GM12864 (cell line): ENCODE data around the gene RHEX.

Experiments
- DNase-seq: peaks from one replicate; pipeline ENCODE4 v3.0.0-alpha.2; 2011; ENCODE audit warnings: low read depth
- H3K4me3 ChIP-seq: 2 replicates; pipeline ENCODE4 v1.5.1; 2011; ENCODE audit warnings: mild to moderate bottlenecking, low read depth, low read length, control low read depth
- TF ChIP-seq, protein P1 (sequence below): IDR thresholded peaks from 2 replicates; pipeline ENCODE4 v1.5.1; 2011; ENCODE audit warnings: low read depth, mild to moderate bottlenecking, moderate library complexity, low read length, control low read depth, inconsistent platforms; ENCODE audit errors: missing control alignments

The RHEX gene

GRCh38 chr1:206080026-206080820 is 27.2 kb downstream of the RHEX start:
- no peak overlapping the region for H3K4me3 ChIP-seq
- no peak for DNase-seq
- TF ChIP-seq, protein P1, sequence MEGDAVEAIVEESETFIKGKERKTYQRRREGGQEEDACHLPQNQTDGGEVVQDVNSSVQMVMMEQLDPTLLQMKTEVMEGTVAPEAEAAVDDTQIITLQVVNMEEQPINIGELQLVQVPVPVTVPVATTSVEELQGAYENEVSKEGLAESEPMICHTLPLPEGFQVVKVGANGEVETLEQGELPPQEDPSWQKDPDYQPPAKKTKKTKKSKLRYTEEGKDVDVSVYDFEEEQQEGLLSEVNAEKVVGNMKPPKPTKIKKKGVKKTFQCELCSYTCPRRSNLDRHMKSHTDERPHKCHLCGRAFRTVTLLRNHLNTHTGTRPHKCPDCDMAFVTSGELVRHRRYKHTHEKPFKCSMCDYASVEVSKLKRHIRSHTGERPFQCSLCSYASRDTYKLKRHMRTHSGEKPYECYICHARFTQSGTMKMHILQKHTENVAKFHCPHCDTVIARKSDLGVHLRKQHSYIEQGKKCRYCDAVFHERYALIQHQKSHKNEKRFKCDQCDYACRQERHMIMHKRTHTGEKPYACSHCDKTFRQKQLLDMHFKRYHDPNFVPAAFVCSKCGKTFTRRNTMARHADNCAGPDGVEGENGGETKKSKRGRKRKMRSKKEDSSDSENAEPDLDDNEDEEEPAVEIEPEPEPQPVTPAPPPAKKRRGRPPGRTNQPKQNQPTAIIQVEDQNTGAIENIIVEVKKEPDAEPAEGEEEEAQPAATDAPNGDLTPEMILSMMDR = no peak

- TF ChIP-seq, protein P1 = no peak
- no peak overlapping the region for H3K4me3 ChIP-seq
- no peak for DNase-seq
Observed at GRCh38 chr1:206081856-206082255, 28.9 kb downstream of the RHEX start.

- TF ChIP-seq, protein P1 = no peak
- no peak for DNase-seq
- H3K4me3 ChIP-seq = no peak overlapping the region
Observed at GRCh38 chr1:206082831-206083695, 30.1 kb downstream of the RHEX start.

DNA sequence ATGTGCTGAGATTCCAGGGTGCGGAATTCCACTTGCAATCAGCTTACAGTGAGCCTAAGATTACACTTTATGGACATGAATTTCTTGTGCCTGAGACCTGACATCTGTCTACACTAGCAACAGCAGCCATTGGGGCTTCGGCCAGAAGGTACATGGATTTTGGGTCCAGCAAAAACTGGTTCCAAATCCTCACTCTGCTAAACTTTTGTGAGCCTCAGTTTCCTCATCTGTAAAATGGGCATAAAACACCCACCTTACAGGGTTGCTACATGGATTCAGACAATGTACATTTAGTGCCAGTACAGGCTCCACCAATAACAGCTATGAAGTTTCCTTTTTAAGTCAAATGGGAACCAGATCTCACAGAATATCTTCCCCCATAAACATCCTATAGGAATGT is 30.8 kb downstream of the RHEX start:
- no peak overlapping the region for H3K4me3 ChIP-seq
- no peak for DNase-seq
- TF ChIP-seq, protein P1 = no peak

- TF ChIP-seq, protein P1 = no peak
Observed at GRCh38 chr1:206087091-206087490, 34.1 kb downstream of the RHEX start.

GRCh38 chr1:206089341-206089740 is 36.4 kb downstream of the RHEX start:
- TF ChIP-seq, protein P1 = no peak
- DNase-seq = no peak
- no peak overlapping the region for H3K4me3 ChIP-seq

More at GRCh38 chr1:206087091-206087490, 34.1 kb downstream of the RHEX start:
- DNase-seq = no peak
- no peak overlapping the region for H3K4me3 ChIP-seq
